A549 (cell line): Measurements from ENCODE around the gene PBX1. TPM values are rescaled to one million over a fixed set of nuclear protein-coding genes. Genes with fewer than 3 reads are reported as not detected.
"Not testable (repeated sequence)": the region's sequence is repeated elsewhere in the genome, so short reads cannot be mapped to it uniquely, and the experiment has no call there.

Source experiments
- ATAC-seq, 2 experiments: fragments of 200-7000 bp in 1 of 2; fragments of >200 bp in 1 of 2; cut with Nextera tagmentation in 1 of 2; cut with Tn5 transposase in 1 of 2; 3 replicates each; pipeline versions ENCODE4 v1.8.0 to v1.9.1; 2018 to 2020; ENCODE audit warnings: mild to moderate bottlenecking in 1 of 2, moderate library complexity in 1 of 2
- CTCF ChIA-PET: fragments of 300-600 bp; sonication (Branson Sonifier 250); formaldehyde crosslinking; extraction: SDS; loops from one replicate; lab custom pipeline; 2021; ENCODE audit warnings: antibody characterized with exemption, inconsistent platforms; lab: Yijun Ruan, JAX
- POLR2A ChIA-PET: fragments of 350-600 bp; formaldehyde crosslinking; extraction: SDS; loops from one replicate; lab custom pipeline; 2021; ENCODE audit warnings: antibody characterized with exemption, inconsistent platforms; lab: Yijun Ruan, JAX
- DNase-seq, 2 experiments: peaks; one replicate each; pipeline versions ENCODE4 v3.0.0 to v3.0.0-alpha.2; 2011 to 2016; ENCODE audit warnings: low read depth in 1 of 2, low spot score in 1 of 2
- FAIRE-seq: peaks from 2 replicates; lab custom pipeline; 2011; peaks lifted over from hg19 to GRCh38; lab: Jason Lieb, UNC
- H3K27ac ChIP-seq, 2 experiments: fragments of >200 bp; sonication (Bioruptor Twin); formaldehyde crosslinking; 3 replicates each; pipeline ENCODE4 v1.5.1; 2016 to 2017
- H3K4me1 ChIP-seq: fragments of >200 bp; sonication (Bioruptor Twin); formaldehyde crosslinking; 3 replicates; pipeline ENCODE4 v1.6.1; 2016
- H3K4me2 ChIP-seq: fragments of >200 bp; sonication (Bioruptor Twin); formaldehyde crosslinking; 3 replicates; pipeline ENCODE4 v1.6.1; 2016
- H3K4me3 ChIP-seq: fragments of >200 bp; sonication (Bioruptor Twin); formaldehyde crosslinking; 3 replicates; pipeline ENCODE4 v1.5.1; 2016
- H3K9me3 ChIP-seq: fragments of >200 bp; sonication (Bioruptor Twin); formaldehyde crosslinking; 3 replicates; pipeline ENCODE4 v1.6.1; 2016
- ATOH8 ChIP-seq: fragments of 250-450 bp; sonication (Bioruptor Pico); IDR thresholded peaks from 2 replicates; pipeline ENCODE4 v1.5.0; 2020; ENCODE audit warnings: low read depth, mild to moderate bottlenecking, moderate library complexity
- BCL3 ChIP-seq: fragments of >200 bp; sonication (Bioruptor Twin); formaldehyde crosslinking; IDR thresholded peaks from 3 replicates; pipeline ENCODE4 v1.6.1; 2016
- ELK1 ChIP-seq: fragments of 150-350 bp; IDR thresholded peaks from 2 replicates; pipeline ENCODE4 v1.6.1; 2014; ENCODE audit warnings: low read depth, mild to moderate bottlenecking, low read length
- FOSB ChIP-seq: fragments of 250-450 bp; sonication (Bioruptor Pico); IDR thresholded peaks from 2 replicates; pipeline ENCODE4 v1.5.0; 2020; ENCODE audit warnings: mild to moderate bottlenecking, moderate library complexity
- JUN ChIP-seq, 2 experiments: fragments of >200 bp; sonication (Bioruptor Twin); formaldehyde crosslinking; IDR thresholded peaks; 2 replicates in 1 of 2; 3 replicates in 1 of 2; pipeline ENCODE4 v1.6.1; 2016 to 2017
- MAX ChIP-seq: IDR thresholded peaks from 2 replicates; pipeline ENCODE4 v1.6.1; 2012
- MYC ChIP-seq: IDR thresholded peaks from 2 replicates; pipeline ENCODE4 v1.6.1; 2012; ENCODE audit warnings: mild to moderate bottlenecking, inconsistent platforms, low read length, improper control_type of control experiment, borderline replicate concordance
- PBX3 ChIP-seq: IDR thresholded peaks from 2 replicates; pipeline ENCODE4 v1.6.1; 2012
- RARB ChIP-seq: fragments of 250-450 bp; sonication (Bioruptor Pico); IDR thresholded peaks from 2 replicates; pipeline ENCODE4 v1.8.0; 2021; ENCODE audit warnings: mild to moderate bottlenecking, moderate library complexity
- REST ChIP-seq: fragments of 200-600 bp; sonication (generic); IDR thresholded peaks from 2 replicates; pipeline ENCODE4 v1.6.1; 2016; ENCODE audit warnings: antibody characterized with exemption, mild to moderate bottlenecking, moderate library complexity
- SREBF2 ChIP-seq: fragments of 450-650 bp; IDR thresholded peaks from 2 replicates; pipeline ENCODE4 v1.6.1; 2014; ENCODE audit warnings: mild to moderate bottlenecking, moderate library complexity
- WGBS: methylation state at CpG from one replicate; pipeline ENCODE4 v1.1.6; 2017; ENCODE audit errors: missing lambda C conversion rate; 5-methylcytosine and 5-hydroxymethylcytosine counted together
- polyA plus RNA-seq, 4 experiments: library from polyadenylated mRNA; depleted of rRNA in 3 of 4; stranded (reverse); fragments of >200 nt; fragmentation: RNase III in 1 of 4; extraction: RNeasy Plus Mini Kit Qiagen cat#74134 plus additional on column Dnase treatment in 1 of 4; gene quantifications; 2 replicates in 3 of 4; 3 replicates in 1 of 4; pipeline ENCODE4 v1.2.3, GENCODE V29; 2011 to 2017

Gene PBX1
- polyA plus RNA-seq, 2 of the 4 experiments (the other 2 are of a cell fraction) = 47.8 to 61.5 TPM

- ChIA-PET CTCF (no interaction called here), POLR2A (no interaction called here)
- ATAC-seq (no peak), FAIRE-seq (no peak), DNase-seq (no peak)
- Histone ChIP-seq H3K4me1 (peaks cover 3% of the 10 kb centered on the region; the same call in 1 of the 3 replicates), H3K4me3 (no peak overlapping the region), H3K27ac (no peak overlapping the region), H3K4me2 (no peak overlapping the region), H3K9me3 (no peaks in the 10 kb centered on the region)
- WGBS = 63% methylated on average over 4 of the region's 4 CpGs
- TF ChIP-seq MYC (no peak), ELK1 (no peak)
These were observed 39.6 kb upstream of the PBX1 start for GRCh38 chr1:164519426-164519825.

GRCh38 chr1:164524810-164525209 lies 34.2 kb upstream of the PBX1 start:
- Histone ChIP-seq H3K4me3 (no peak overlapping the region), H3K4me2 (no peak overlapping the region), H3K9me3 (peaks cover 15% of the 10 kb centered on the region; the same call in 2 of the 3 replicates), H3K27ac (no peak overlapping the region), H3K4me1 (no peaks in the 10 kb centered on the region)
- TF ChIP-seq RARB (CRISPR knock-in tag) (no peak), JUN (IDR thresholded peaks at IDR 0.05) (no peak), ATOH8 (no peak)
- POLR2A ChIA-PET = no interaction called here
- ATAC-seq (no peak), DNase-seq (no peak), FAIRE-seq (no peak)
- CTCF ChIA-PET = no interaction called here
- WGBS = 34% methylated on average over 2 of the region's 2 CpGs

GRCh38 chr1:164534863-164535610 lies 23.9 kb upstream of the PBX1 start:
- 69% methylated on average over 5 of the region's 5 CpGs for WGBS
- Histone ChIP-seq H3K27ac (no peak overlapping the region), H3K4me3 (no peak overlapping the region), H3K4me1 (no peaks in the 10 kb centered on the region), H3K9me3 (no peaks in the 10 kb centered on the region), H3K4me2 (no peak overlapping the region)
- FAIRE-seq (no peak), ATAC-seq (no peak; a peak in 1 of 6 replicates), DNase-seq (no peak)
- CTCF ChIA-PET = interaction anchor here (1.0 kb wide), 1 partner anchor 307 kb away, joined by 4 read pairs; no protein-coding TSS in a partner anchor
- POLR2A ChIA-PET = no interaction called here
- TF ChIP-seq FOSB (CRISPR knock-in tag) (no peak), SREBF2 (no peak), PBX3 (no peak), REST (no peak), BCL3 (no peak), MAX (no peak)

- FAIRE-seq, H3K4me3 ChIP-seq, ATAC-seq, H3K27ac ChIP-seq, CTCF ChIA-PET, POLR2A ChIA-PET, H3K4me2 ChIP-seq, DNase-seq, H3K4me1 ChIP-seq: not testable (repeated sequence)
- 75% methylated on average over 8 of the region's 8 CpGs for WGBS
- peaks cover 19% of the 10 kb centered on the region for H3K9me3 ChIP-seq
These were observed 6.5 kb upstream of the PBX1 start for GRCh38 chr1:164552463-164552988.
